NCI-H2081 treated with DMSO at 0.1 percent for 48 hours (cell line): ENCODE measurements around the gene ANKRD13D.
"Not testable (repeated sequence)": the region's sequence is repeated elsewhere in the genome, so short reads cannot be mapped to it uniquely, and the experiment has no call there.

Source experiments
- DNase-seq: peaks from one replicate; lab custom pipeline; 2025; lab: John Stamatoyannopoulos, UW

Gene ANKRD13D

DNA sequence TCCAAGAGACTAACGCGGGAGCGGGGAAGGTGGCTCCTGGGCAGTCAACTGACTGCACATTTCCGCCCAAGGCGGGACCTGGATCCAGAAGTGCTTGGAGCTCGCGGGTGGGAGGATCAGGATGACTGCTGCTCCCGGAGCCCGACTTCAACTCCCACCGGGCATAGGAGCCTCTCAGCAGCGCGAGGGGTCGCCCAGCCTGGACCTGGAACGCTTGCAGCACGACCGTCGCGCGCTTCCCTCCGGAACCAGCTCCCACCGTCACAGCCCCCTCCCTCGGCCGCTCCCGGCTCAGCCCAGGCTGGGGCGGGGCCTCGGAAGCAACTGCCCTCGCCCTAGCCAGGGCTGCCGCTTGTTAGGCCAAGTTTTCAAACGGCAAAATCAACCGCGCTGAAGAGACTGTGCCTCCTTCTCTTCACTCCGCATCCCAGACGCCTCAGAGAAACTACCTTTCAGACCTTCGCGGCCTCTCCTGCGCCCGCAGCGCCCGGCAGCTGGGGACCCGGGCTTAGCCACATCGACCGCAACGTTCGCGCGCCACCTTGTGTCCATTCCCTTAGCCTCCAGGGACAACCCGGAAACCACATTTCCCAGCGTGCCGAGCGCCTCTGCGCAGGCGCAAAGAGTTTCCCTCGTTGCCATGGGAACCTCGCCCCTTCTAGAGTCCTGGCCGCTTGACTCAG is 28.2 kb downstream of the ANKRD13D start:
- peak; percentile 77 for DNase-seq

DNA sequence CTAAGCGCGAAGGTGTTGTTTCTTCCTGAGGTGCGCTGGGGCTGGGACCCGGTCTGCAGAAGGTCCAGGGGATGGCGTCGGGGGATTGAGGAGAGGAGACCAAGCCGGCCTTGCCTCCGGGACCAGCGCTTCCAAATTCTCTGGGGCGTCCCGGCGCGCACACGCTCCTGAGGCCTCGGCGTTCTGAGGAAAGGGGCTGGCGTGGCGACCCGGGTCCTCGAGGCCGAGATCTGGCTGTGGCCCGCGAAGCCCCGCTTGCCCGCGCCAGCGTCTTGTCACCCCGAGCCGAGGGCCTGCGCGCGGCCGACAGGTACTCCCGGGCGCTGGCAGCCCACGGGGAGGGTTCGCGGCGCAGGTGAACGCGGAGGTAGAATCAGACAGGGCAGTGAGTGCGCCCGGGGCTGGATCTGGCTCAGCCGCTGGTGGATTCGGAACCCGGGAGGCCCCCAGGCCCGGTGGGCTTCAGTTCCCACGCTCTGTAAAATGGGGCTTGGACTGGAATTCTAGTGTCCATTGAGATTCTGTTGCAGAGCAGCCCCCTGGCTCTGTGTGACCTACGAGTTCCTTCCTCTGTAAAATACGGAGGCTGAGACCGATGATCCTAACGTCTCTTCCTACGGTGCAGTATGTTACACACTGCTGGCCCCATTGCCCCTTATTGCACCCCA is 28.9 kb downstream of the ANKRD13D start:
- no peak for DNase-seq

DNA sequence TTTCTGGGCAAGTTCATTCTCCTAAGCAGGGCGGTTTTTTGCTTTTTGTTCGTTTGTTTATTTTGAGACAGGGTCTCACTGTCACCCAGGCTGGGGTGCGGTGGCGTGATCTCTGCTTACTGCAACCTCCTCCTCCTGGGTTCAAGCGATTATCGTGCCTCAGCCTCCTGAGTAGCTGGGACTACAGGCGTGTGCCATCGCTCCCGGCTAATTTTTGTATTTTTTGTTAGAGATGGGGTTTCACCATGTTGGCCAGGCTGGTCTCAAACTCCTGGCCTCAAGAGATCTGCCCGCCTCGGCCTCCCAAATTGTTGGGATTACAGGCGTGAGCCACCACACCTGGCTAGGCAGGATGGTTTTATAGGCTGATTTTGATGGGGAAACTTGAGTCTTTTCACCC is 29.8 kb downstream of the ANKRD13D start:
- not testable (repeated sequence) for DNase-seq

DNA sequence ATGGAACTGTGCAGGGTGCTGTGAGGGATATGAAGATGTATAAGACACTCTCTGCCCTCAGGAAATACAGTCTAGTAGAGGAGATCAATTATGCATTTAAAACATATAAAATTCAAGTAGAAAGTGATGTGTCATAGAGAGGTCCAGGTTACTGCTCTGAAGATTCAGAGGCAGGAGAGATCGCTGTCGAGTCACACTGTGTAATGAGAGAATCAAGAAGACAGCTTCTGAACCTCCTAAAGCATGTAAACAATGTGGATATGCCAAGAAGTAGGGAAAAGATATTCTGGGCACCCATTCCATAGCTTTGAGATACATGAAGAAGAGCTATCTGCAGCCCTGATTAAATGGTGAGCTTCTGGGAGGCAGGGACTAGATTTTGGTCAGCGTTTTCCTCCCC is 30.9 kb downstream of the ANKRD13D start:
- DNase-seq: no peak

DNA sequence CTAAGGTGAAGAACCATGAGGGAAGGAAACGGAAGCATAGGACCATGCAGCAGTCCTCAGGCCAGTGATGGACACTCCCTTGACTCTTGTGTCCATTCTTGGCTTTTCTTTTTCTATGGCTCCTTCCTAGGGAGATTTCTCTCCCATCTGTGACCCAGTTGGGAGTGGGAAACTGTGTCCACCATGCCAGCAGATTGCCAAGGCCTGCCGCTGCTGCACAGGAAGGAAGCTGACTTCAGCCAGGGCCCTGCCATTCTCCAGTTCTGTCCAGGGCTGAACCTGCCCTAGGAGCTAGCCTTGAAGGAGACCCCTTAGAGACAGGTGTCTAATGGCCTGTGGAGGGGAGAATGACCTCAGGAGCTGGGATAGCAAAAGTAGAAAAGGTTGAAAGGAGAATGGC is 31.6 kb downstream of the ANKRD13D start:
- DNase-seq: no peak

DNA sequence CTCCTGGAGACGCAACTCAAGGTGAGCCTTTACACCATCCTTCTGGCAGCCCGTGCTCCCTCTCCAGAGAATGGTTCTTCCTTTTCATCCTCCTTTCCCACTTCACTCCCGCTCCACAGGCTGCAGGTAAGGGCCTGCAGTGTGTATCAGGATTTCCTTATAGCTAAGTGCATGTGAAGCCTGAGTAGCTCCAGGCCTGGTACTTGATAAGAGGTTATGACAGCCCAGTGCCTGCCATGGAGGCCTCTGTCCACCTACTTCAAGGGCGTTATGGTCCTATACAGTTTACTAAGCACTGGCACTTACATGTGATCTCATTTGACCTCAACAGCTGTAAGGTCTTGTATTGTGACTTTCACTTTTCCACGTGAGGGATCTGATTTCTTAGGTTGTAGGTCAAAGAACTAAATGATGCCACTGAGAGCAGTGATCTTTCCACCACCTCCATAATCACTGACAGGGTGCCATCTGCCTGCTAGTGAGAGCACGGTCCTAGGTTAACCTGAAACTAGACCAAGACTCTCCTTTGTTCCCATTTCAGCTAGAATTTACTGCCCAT is 32.3 kb downstream of the ANKRD13D start:
- DNase-seq: no peak

DNA sequence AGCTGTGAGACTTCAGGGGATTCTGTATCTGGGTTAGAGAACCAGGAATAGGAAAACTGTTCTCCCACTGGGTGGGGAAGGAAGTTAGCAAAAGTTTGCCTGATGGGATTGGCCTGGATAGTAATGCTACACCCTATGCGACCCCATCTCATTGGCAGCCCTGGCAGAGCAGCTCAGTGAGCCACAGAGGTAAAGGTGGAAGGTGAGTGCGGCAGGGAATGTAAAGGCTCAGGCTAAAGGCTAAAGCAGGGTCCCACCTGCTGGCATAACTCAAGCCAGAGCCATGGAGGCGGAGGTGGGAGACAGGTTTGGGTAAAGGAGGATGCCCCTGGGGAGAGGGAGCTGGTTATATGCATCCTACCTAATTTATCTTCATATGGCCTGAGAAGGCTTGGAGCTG is 32.9 kb downstream of the ANKRD13D start:
- no peak for DNase-seq

DNA sequence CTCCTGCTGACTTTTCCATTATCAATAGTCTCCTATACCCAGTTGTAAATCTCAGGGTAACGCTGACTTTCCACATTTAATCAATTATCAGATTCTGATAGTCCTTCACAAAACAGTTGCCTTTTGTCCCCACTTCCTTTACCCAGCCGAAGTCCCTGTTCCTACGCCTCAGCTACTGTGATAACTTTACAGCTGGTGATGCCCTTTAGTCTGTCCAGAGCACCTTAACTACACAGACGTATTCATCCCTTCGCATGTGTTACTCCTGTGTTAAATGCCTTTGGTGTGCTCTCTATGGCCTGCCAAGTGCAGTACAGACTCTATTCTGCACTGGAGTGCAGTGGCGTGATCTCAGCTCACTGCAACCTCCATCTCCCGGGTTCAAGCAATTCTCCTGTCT is 34.4 kb downstream of the ANKRD13D start:
- no peak for DNase-seq

DNA sequence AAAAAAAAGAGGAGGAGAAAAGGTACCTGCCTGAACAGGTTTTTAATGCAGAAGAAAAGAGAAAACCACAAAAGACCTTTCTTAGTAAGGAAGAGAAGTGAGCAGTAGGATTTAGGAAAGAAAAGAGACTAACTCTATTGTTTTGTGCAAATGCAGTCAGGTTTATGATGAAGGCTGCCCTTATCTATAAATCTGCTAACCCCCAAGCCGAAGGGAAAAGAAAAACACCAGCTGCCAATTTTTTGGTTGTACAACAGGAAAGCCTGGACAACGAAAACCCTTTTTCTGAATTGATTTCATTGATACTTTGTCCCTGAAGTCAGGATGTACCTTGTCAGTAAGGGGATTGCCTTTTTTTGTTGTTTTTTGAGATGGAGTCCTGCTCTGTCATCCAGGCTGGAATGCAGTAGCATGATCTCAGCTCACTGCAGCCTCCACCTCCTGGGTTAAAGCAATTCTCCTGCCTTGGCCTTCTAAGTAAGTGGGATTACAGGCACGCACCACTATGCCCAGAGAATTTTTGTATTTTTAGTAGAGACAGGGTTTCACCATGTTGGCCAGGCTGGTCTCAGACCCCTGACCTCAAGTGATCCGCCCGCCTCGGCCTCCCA is 43.1 kb downstream of the ANKRD13D start:
- DNase-seq: no peak

DNA sequence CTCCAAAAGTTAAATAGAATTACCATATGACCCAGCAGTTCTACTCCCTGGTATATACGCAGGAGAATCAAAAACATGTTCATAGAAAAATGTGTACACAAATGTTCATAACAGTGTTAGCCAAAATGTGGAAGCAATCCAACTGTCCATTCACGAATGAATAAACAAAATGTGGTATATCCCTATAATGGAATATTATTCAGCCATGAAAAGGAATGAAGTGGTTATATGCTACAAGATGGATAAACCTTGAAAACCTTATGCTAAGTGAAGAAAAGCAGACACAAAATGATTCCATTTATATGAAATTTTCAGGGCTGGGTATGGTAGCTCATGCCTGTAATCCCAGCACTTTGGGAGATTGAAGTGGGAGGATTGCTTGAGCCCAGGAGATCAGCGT is 48.2 kb downstream of the ANKRD13D start:
- no peak for DNase-seq

DNA sequence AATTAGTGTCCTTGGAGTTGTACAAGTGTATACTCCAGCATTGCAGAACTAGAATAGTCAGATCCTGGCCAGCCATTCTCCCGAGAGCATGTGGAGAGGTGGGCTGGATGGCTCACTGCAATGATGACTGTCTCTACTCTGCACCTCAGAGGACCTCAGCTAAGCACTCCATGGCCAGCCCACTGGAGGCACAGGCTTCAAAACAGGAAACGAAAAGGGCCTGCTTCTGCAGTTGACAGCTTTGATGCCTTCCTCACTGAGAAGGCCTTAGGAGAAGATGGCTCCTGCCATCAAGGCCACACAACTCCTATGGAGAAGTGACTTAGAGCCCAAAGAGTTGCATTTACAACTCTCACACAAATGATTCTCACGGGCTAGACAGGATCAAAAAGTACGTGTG is 55.2 kb downstream of the ANKRD13D start:
- DNase-seq: no peak

DNA sequence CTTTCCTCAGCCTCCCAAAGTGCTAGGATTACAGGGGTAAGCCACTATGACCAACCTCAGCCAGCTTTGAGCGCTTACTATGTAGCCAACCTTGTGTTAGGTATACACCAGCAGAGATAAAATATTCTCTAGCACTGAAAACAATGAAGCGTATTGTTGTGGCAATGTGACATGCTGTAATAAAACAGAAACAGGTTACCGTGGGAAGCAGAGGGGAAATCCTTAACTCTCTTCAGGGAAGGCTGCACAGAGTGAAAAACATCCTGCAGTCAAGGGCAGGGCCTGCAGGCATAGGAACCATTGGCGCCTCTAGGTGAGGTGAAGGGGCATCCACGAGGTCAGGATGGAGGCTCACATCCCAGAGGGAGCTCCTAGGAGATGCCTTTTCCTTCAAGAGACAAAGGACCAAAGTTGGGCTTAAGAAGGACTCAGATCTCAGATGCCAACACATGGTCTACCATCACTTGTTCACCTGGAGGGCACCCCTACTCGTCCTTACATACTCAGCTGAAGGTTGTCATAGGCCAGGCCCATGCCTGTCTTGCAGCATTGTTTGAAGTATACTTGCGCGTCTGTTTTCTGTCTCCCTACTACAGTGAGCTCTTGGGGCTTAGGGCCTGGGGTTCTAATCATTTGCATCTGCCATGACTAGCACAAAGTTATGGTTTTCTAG is 56.3 kb downstream of the ANKRD13D start:
- DNase-seq: no peak

DNA sequence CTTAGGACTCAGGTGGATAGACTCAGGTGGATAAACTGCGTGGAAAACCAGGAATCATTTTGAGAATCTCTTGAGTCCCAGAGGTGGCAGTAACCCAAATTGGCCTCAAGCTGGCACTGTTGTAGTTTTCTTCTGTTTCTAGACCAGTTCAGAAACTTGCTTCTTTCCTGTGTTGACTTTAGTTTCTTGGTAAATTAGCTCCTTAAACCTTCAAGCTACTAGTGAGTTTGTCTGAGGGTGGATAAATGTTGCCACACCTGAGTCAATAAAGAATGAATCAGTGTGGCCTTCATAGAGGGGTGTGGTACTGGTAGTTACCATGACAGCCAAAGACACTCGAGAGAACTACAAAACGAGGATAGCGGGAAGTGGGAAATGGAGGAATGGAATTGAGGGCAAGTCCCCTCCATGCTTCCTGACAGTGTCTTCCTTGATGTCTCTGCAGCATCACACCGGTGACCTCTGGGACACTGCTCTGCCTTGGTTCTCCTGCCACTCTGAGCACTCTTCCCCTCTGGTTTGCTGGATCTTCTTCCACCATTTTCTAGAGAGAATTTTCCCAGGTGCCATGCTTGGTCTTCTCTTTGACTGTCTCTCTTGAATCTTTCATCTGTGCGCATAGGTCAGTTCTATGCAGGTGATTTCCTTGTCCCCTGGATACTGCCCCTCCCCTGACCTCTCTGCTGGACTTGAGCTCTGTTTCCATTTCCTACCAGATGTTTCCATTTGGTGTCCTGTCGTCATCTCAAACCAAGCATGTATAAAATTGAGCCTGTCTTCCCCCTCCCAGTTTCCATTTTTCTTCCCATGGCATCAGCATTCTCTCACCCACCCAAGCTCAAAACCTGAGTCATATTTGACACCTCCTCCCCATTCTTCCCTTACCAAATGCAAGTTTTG is 57.1 kb downstream of the ANKRD13D start:
- no peak for DNase-seq

DNA sequence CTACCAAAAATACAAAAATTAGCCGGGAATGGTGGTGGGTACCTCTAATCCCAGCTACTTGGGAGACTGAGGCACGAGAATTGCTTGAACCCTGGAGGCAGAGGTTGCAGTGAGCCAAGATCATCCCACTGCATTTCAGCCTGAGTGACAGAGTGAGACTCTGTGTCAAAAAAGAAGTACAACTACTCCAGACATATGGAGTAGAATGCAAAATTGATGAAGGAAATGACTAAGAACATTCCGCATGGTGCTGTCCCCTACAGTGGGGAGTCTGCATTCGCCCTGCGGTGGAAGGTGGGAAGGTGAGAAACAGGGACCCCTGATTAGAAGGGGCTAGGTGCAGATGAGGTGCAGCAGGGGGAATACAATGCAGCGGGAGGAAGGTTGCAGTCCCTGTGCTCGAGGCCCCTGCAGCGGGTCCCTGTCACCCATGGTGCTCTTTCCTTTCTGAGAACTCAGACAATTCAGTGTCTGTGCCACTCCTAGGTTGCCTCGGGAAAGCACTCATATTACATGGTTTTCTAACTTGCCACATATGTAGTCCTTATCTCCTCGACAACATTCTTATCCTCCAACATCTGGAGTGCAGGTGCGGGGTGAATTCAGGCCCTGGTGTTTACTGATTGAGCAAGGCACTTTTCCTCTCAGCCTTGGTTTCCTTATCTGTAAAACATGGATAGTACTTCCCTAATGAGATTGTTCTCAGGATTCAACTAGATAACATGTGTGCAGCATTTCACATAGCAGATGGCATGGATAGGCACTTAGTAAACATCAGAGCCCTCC is 59.1 kb downstream of the ANKRD13D start:
- no peak for DNase-seq

DNA sequence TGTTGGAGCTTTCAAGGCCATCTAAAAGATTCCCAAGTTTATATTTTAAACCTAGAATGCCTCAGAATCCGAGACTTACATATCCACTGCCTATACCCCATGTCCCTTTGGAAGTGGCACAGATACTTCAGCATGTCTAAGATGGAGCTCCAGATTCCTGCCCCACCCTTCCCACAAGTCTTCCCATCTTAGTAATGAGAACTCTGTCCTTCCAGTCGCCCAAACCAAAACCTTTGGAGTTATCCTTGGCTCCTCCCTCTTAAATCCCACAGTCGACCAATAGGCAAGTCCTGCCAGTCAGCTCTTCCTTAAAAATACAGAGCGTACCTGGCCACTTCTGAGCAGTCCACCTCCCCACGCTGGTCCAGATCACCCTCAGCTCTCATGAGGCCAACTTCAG is 59.9 kb downstream of the ANKRD13D start:
- no peak for DNase-seq

DNA sequence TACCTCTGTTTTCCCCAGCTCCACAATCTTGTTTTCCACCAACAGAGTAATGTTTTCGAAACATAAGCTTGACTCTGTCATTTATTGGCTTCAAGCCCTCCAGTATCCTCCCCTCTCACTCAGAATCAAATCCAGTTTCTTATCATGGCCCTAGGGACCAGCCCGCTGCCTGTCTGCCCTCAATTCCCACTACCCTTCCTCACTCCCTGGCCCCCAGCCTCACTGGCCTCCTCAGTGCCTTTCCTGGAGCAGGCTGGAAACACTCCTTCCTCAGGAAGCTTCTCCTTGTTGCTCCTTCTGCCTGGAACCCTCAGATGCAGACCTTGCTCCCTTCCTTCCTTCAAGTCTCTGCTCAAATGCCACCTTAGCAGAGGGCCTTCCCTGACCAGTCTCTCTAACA is 60.4 kb downstream of the ANKRD13D start:
- DNase-seq: no peak

DNA sequence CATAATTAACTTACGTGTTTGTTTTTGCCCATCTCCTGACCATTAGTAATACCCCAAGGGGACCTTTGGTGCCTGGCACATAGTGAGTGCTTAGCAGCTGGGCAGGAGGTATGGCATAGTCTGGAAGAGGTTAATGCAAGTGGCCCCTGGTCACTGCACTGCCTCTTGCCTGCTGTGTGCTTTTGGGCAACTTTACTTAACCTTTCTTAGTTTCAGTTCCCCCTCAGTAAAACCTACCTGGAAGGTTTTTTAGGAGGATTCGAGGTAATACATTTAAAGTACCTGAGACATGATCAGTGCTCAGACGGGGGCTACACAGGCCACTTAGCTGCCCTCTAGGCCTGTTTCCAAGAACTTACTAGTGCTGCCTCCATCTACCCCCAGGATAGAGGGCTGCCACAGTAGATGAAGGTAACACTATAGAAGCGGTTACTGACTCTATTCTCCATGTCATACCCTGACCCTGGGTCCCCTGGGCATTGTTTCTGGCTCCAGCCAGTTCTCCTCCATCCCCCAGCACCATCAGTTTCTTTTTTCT is 60.9 kb downstream of the ANKRD13D start:
- DNase-seq: no peak

DNA sequence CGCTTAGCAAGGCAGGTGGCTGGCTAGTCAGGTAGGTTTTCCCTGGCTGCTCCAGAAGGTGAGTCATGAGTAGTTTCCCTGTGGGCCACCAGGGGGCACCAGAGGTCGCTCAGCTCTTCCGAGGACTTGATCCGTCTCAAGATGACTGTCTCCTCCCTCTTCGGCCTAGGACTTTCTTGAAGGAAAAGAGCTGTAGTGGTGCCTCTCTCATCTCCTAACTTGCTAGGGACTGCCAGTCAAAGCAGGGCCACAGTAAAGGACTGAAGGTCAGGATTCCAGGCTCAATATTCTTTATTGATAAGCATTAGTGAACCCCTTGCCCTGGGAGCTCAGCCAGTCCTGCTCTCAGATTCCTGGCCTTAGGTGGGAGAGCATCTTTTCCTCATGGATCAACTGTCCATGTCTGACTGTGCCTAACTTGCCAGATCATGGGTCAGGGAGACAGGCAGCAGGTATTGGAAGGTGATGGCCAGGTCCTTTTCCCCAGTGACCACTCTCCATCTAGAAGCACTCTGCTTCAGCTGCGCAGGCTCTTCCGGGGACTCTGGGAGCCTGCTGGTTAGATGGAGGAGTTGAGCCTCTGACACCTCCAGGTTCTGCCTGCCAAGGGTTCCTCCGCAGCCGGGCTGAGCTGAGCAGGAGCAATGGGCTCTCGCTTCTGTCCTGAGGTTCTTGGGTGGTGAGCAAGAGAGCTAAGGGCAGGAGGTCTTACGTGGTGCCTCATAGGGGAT is 62.3 kb downstream of the ANKRD13D start:
- no peak for DNase-seq
